ENCODE data around the gene NR2E1. TPM values are rescaled to one million over a fixed set of nuclear protein-coding genes. Genes with fewer than 3 reads are reported as not detected.

Gene NR2E1
- total RNA-seq, 4 donors from 2014 or later: not detected

DNA sequence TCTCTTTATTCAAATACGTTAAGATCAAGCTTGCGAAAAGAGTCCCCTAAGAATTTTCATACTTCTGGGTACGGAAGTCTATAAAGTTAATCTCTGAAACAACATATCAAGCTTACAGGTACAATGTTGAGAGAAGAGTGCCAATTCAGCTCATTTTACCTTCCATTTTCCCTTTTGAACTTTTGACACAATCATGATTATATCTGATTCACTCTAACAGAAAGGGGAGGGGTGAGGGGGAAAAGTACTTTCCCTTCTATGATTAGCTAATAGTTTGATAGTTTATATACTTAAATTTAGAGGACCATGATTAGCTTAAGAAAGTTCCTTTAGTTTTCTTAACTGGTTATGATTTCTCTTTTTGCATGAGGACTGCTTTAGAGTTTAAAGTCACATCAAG, 61.5 kb downstream of the NR2E1 start:
- no peak overlapping the region for H3K4me3 ChIP-seq
- 66 to 87% methylated on average over 3 of the region's 3 CpGs for WGBS, 2 donors (ENCODE audit: low coverage in 1 of 2)
- no peaks in the 10 kb centered on the region for H3K27me3 ChIP-seq
- intact Hi-C loops (cut with DNase I; ENCODE audit: low total_unique reads) (no loop called here), in situ Hi-C loops (cut with MboI; ENCODE audit: low pct_ligation_motif_present in 1 of 4, low pct_unique_long_range_greater_than_20kb in 1 of 4, low sequenced_read_pairs in 3 of 4) (no loop called here)
- peaks cover 0 to 9% (median 4%) of the 10 kb centered on the region in 4 donors for H3K36me3 ChIP-seq
- no peak for DNase-seq
- no peaks in the 10 kb centered on the region for H3K9me3 ChIP-seq
- H3K4me1 ChIP-seq: no peaks in the 10 kb centered on the region
- TF ChIP-seq EP300 (IDR thresholded peaks at IDR 0.05; ENCODE audit: low read depth) (no peak), POLR2A (IDR thresholded peaks at IDR 0.05) (no peak), CTCF (IDR thresholded peaks at IDR 0.05) (no peak), POLR2AphosphoS5 (IDR thresholded peaks at IDR 0.05) (no peak)
- no peak overlapping the region for H3K27ac ChIP-seq

- intact Hi-C loops (cut with DNase I; ENCODE audit: low total_unique reads) (no loop called here), in situ Hi-C loops (cut with MboI; ENCODE audit: low pct_ligation_motif_present in 1 of 4, low pct_unique_long_range_greater_than_20kb in 1 of 4, low sequenced_read_pairs in 3 of 4) (no loop called here)
- Histone ChIP-seq H3K27me3 (no peaks in the 10 kb centered on the region), H3K27ac (no peak overlapping the region), H3K4me3 (no peak overlapping the region), H3K4me1 (no peaks in the 10 kb centered on the region), H3K9me3 (no peaks in the 10 kb centered on the region), H3K36me3 (no peaks in the 10 kb centered on the region)
- 95 to 98% methylated on average over 6 to 8 of the region's 8 CpGs for WGBS, 2 donors (ENCODE audit: low coverage in 1 of 2)
- TF ChIP-seq POLR2AphosphoS5 (IDR thresholded peaks at IDR 0.05) (no peak), POLR2A (IDR thresholded peaks at IDR 0.05) (no peak), EP300 (IDR thresholded peaks at IDR 0.05; ENCODE audit: low read depth) (no peak), CTCF (IDR thresholded peaks at IDR 0.05) (no peak)
- DNase-seq: no peak
Measured at GRCh38 chr6:108228416-108228815, 62.6 kb downstream of the NR2E1 start.

DNA sequence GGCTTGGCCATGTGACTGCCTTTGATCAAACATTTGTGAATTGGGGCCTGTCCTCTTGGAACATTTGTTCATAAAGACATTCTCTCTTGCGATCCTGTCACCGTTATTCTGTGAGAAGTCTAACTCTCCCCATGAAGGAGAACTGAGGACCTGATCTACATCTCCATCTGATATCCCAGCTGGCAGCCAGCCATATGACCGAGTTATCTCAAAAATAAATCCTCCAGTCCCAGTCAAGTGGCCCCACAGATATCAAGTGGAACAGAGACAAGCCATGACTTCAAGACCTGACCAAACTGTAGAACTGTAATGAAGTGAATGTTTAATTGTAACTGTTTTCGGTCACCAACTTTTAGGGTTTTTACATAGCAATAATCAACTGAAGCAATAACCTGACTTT, 69.3 kb downstream of the NR2E1 start:
- TF ChIP-seq POLR2AphosphoS5 (IDR thresholded peaks at IDR 0.05) (no peak), EP300 (IDR thresholded peaks at IDR 0.05; ENCODE audit: low read depth) (no peak), POLR2A (IDR thresholded peaks at IDR 0.05) (no peak), CTCF (IDR thresholded peaks at IDR 0.05) (no peak)
- 90 to 100% methylated on average over 3 to 4 of the region's 4 CpGs for WGBS, 2 donors (ENCODE audit: low coverage in 1 of 2)
- Histone ChIP-seq H3K4me3 (no peak overlapping the region), H3K27me3 (no peaks in the 10 kb centered on the region), H3K27ac (no peak overlapping the region), H3K9me3 (no peaks in the 10 kb centered on the region), H3K36me3 (no peaks in the 10 kb centered on the region), H3K4me1 (no peaks in the 10 kb centered on the region)
- intact Hi-C loops (cut with DNase I; ENCODE audit: low total_unique reads): no loop called here
- no peak for DNase-seq
- in situ Hi-C loops (cut with MboI; ENCODE audit: low pct_ligation_motif_present in 1 of 4, low pct_unique_long_range_greater_than_20kb in 1 of 4, low sequenced_read_pairs in 3 of 4): no loop called here

- no peaks in the 10 kb centered on the region for H3K27me3 ChIP-seq
- no peaks in the 10 kb centered on the region for H3K36me3 ChIP-seq
- H3K4me3 ChIP-seq: no peak overlapping the region
- TF ChIP-seq CTCF (IDR thresholded peaks at IDR 0.05) (no peak), POLR2AphosphoS5 (IDR thresholded peaks at IDR 0.05) (no peak), POLR2A (IDR thresholded peaks at IDR 0.05) (no peak), EP300 (IDR thresholded peaks at IDR 0.05; ENCODE audit: low read depth) (no peak)
- no peak for DNase-seq
- H3K4me1 ChIP-seq: no peaks in the 10 kb centered on the region
- H3K9me3 ChIP-seq: no peaks in the 10 kb centered on the region
- intact Hi-C loops (cut with DNase I; ENCODE audit: low total_unique reads): no loop called here
- in situ Hi-C loops (cut with MboI; ENCODE audit: low pct_ligation_motif_present in 1 of 4, low pct_unique_long_range_greater_than_20kb in 1 of 4, low sequenced_read_pairs in 3 of 4): no loop called here
- H3K27ac ChIP-seq: no peak overlapping the region
- WGBS, 2 donors (ENCODE audit: low coverage in 1 of 2): 44 to 50% methylated on average over 2 of the region's 2 CpGs
Measured at GRCh38 chr6:108236791-108237190, 71.0 kb downstream of the NR2E1 start.

Data from transverse colon (tissue), 4 donors.